Breast epithelium (tissue), 3 donors: ENCODE measurements around the gene PTPRF.

Source experiments
- CTCF ChIP-seq, 3 donors: fragments of 450-650 bp; IDR thresholded peaks; one replicate each; pipeline ENCODE4 v1.5.1; 2016 to 2017; ENCODE audit warnings: antibody characterized with exemption in 3 of 3, mild to moderate bottlenecking in 3 of 3, moderate library complexity in 3 of 3
- POLR2A ChIP-seq: fragments of 450-650 bp; IDR thresholded peaks from one replicate; pipeline ENCODE4 v1.6.1; 2016; ENCODE audit warnings: antibody characterized with exemption, mild to moderate bottlenecking, moderate library complexity

- no peak for TF ChIP-seq CTCF (IDR thresholded peaks at IDR 0.05)
- no peak for TF ChIP-seq POLR2A
Measured at GRCh38 chr1:43559714-43560113, 29.0 kb downstream of the PTPRF start.
